Measurements from ENCODE around the gene ARL4D. TPM values are rescaled to one million over a fixed set of nuclear protein-coding genes. Genes with fewer than 3 reads are reported as not detected.

ARL4D gene
- total and polyA plus RNA-seq, 2 of the 4 experiments (the other 2 are of a cell fraction), result 12.5 to 30.7 TPM

DNA sequence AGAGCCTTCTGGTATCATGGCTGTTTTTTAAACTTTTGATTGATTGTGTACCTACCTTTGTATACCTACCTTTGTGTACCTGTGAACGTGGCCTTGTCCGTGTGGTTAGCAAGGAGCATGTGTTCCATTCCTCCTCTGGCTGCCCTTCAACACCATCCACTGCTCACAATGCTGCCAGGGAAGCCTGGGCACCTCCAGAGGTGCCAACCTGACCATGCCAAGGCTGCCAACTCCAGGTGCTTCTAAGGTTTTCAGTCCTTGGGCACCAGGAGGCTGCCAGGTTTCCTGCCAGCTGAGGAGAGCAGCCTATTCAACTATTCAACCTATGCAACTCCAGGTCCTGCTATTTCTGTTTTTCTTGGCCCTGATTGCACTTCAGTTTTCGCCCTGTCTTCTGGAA is 17.6 kb upstream of the ARL4D start:
- no peak overlapping the region for H3K9ac ChIP-seq (ENCODE audit: low read depth, low read length)
- in situ Hi-C loops (cut with MboI; ENCODE audit: low sequenced_read_pairs) (no loop called here), dilution Hi-C loops (cut with HindIII; ENCODE audit: low sequenced_read_pairs, unreplicated experiment) (no loop called here), intact Hi-C loops (cut with micrococcal nuclease) (no loop called here)
- no peak overlapping the region for H4K5ac ChIP-seq (ENCODE audit: low read depth, low read length)
- no peak overlapping the region for H3K4me3 ChIP-seq (ENCODE audit: insufficient read depth, low read depth, low read length)
- POLR2A ChIA-PET (ENCODE audit: unreplicated experiment), result no interaction called here
- H3K4ac ChIP-seq (ENCODE audit: low read depth, low read length), result no peak overlapping the region
- no peak overlapping the region for H3K56ac ChIP-seq (ENCODE audit: extremely low read depth, insufficient read depth, low read length)
- H2BK15ac ChIP-seq (ENCODE audit: low read depth, low read length), result no peak overlapping the region
- no peak overlapping the region for H2AK5ac ChIP-seq (ENCODE audit: low read depth, low read length)
- H2BK20ac ChIP-seq (ENCODE audit: low read depth, low read length), result no peak overlapping the region
- H3K9me1 ChIP-seq (ENCODE audit: insufficient read depth, low read length), result 0 out of 2 replicates have a peak, but pooled peaks cover 3% of the 10 kb centered on the region
- H4K91ac ChIP-seq (ENCODE audit: insufficient read depth, low read depth, low read length), result no peak overlapping the region
- no peaks in the 10 kb centered on the region for H3K36me3 ChIP-seq (ENCODE audit: control insufficient read depth, insufficient read depth, low read length)
- no peak overlapping the region for H3K14ac ChIP-seq (replicated peaks; ENCODE audit: low read depth, low read length)
- no peak overlapping the region for H2AK9ac ChIP-seq (replicated peaks; ENCODE audit: low read depth, low read length, poor library complexity)
- H3K27me3 ChIP-seq (ENCODE audit: control insufficient read depth, insufficient read depth, low read length), result no peaks in the 10 kb centered on the region; the same call in 1 of the 2 replicates
- no peak overlapping the region for H4K8ac ChIP-seq (ENCODE audit: low read depth in 2 of 2, low read length in 2 of 2)
- no peak overlapping the region for H3K18ac ChIP-seq (ENCODE audit: low read depth, low read length)
- H3K79me1 ChIP-seq (ENCODE audit: low read depth in 1 of 2, low read length in 2 of 2), result no peaks in the 10 kb centered on the region
- CTCF ChIA-PET, result interaction anchor here (0.6 kb wide), 1 partner anchor 16 kb away, joined by 5 read pairs; no protein-coding TSS in a partner anchor
- H2BK5ac ChIP-seq (ENCODE audit: low read depth, low read length, poor library complexity, severe bottlenecking), result no peak overlapping the region
- no peak overlapping the region for H2BK120ac ChIP-seq (ENCODE audit: low read depth, low read length)
- H2AFZ ChIP-seq (replicated peaks; ENCODE audit: low read length, poor library complexity), result no peak overlapping the region
- no peaks in the 10 kb centered on the region for H4K20me1 ChIP-seq (ENCODE audit: insufficient read depth, low read length)
- no peak overlapping the region for H3K23ac ChIP-seq (ENCODE audit: low read depth, low read length)
- peaks cover 22% of the 10 kb centered on the region for H3K9me3 ChIP-seq (ENCODE audit: control insufficient read depth, insufficient read depth, low read length)
- DNase-seq (no peak), ATAC-seq (ENCODE audit: low read depth) (no peak)
- H3K4me1 ChIP-seq (ENCODE audit: control insufficient read depth, insufficient read depth, low read length), result no peaks in the 10 kb centered on the region
- no peak overlapping the region for H3K27ac ChIP-seq (ENCODE audit: insufficient read depth, low read length)
- TF ChIP-seq, protein P1, sequence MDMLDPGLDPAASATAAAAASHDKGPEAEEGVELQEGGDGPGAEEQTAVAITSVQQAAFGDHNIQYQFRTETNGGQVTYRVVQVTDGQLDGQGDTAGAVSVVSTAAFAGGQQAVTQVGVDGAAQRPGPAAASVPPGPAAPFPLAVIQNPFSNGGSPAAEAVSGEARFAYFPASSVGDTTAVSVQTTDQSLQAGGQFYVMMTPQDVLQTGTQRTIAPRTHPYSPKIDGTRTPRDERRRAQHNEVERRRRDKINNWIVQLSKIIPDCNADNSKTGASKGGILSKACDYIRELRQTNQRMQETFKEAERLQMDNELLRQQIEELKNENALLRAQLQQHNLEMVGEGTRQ (IDR thresholded peaks at IDR 0.05; ENCODE audit: low read depth, low read length), result no peak
- no peak for TF ChIP-seq MAZ (IDR thresholded peaks at IDR 0.05; ENCODE audit: borderline replicate concordance, low read depth, low read length)
- TF ChIP-seq, protein P2, sequence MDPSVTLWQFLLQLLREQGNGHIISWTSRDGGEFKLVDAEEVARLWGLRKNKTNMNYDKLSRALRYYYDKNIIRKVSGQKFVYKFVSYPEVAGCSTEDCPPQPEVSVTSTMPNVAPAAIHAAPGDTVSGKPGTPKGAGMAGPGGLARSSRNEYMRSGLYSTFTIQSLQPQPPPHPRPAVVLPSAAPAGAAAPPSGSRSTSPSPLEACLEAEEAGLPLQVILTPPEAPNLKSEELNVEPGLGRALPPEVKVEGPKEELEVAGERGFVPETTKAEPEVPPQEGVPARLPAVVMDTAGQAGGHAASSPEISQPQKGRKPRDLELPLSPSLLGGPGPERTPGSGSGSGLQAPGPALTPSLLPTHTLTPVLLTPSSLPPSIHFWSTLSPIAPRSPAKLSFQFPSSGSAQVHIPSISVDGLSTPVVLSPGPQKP (IDR thresholded peaks at IDR 0.05; ENCODE audit: borderline replicate concordance, low read depth, low read length), result no peak
- no peak for TF ChIP-seq MXI1 (IDR thresholded peaks at IDR 0.05; ENCODE audit: borderline replicate concordance, low read depth, low read length)
- TF ChIP-seq RAD21 (IDR thresholded peaks at IDR 0.05; ENCODE audit: low read length), result no peak
- no peak for TF ChIP-seq MAFK (IDR thresholded peaks at IDR 0.05; ENCODE audit: low read depth, low read length)
- no peak for TF ChIP-seq CEBPB (IDR thresholded peaks at IDR 0.05; ENCODE audit: low read depth, low read length)
- no peak for TF ChIP-seq NFE2L2 (IDR thresholded peaks at IDR 0.05; ENCODE audit: low read depth, low read length)
- TF ChIP-seq FOS (IDR thresholded peaks at IDR 0.05; ENCODE audit: low read depth, low read length), result no peak
- TF ChIP-seq, protein P3, sequence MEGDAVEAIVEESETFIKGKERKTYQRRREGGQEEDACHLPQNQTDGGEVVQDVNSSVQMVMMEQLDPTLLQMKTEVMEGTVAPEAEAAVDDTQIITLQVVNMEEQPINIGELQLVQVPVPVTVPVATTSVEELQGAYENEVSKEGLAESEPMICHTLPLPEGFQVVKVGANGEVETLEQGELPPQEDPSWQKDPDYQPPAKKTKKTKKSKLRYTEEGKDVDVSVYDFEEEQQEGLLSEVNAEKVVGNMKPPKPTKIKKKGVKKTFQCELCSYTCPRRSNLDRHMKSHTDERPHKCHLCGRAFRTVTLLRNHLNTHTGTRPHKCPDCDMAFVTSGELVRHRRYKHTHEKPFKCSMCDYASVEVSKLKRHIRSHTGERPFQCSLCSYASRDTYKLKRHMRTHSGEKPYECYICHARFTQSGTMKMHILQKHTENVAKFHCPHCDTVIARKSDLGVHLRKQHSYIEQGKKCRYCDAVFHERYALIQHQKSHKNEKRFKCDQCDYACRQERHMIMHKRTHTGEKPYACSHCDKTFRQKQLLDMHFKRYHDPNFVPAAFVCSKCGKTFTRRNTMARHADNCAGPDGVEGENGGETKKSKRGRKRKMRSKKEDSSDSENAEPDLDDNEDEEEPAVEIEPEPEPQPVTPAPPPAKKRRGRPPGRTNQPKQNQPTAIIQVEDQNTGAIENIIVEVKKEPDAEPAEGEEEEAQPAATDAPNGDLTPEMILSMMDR (conservative IDR thresholded peaks at IDR 0.05; ENCODE audit: low read depth, low read length), result no peak
- TF ChIP-seq CHD1 (IDR thresholded peaks at IDR 0.05; ENCODE audit: low read depth, low read length), result no peak
- no peak for TF ChIP-seq BHLHE40 (IDR thresholded peaks at IDR 0.05; ENCODE audit: low read depth, low read length)
- TF ChIP-seq POLR2A (IDR thresholded peaks at IDR 0.05; ENCODE audit: low read depth, low read length), result no peak
- BruUV-seq (replicated peaks), result no TSS peak
- WGBS, 2 experiments (ENCODE audit: extremely low coverage in 2 of 2, insufficient read length in 1 of 2), result no CpG with 5 or more reads among the region's 3 CpGs
- no peak overlapping the region for H3K4me2 ChIP-seq (ENCODE audit: low read depth, low read length)
